Activated CD4-positive, alpha-beta T cell treated with anti-CD3 and anti-CD28 coated beads for 36 hours (primary cell): Measurements from ENCODE around the gene CCDC174. TPM values are rescaled to one million over a fixed set of nuclear protein-coding genes. Genes with fewer than 3 reads are reported as not detected.

Experiments
- ATAC-seq: fragments of 200-7000 bp; cut with Tn5 transposase; one replicate; pipeline ENCODE4 v1.10.0; 2021; ENCODE audit warnings: mild to moderate bottlenecking, moderate library complexity
- CTCF ChIA-PET: fragments of 350-600 bp; sonication (Branson Sonifier 250); formaldehyde crosslinking; loops from one replicate; lab custom pipeline; 2021; ENCODE audit warnings: antibody characterized with exemption; lab: Charles Lee
- POLR2A ChIA-PET: fragments of 350-600 bp; sonication (Branson Sonifier 250); formaldehyde crosslinking; loops from one replicate; lab custom pipeline; 2021; ENCODE audit warnings: antibody characterized with exemption, inconsistent platforms; lab: Charles Lee
- DNase-seq: peaks from one replicate; pipeline ENCODE4 v3.0.0-alpha.2; 2020
- H3K27ac Mint-ChIP-seq: one replicate; pipeline ENCODE4 v1.8.0; 2021; ENCODE audit warnings: mixed read lengths
- H3K27me3 Mint-ChIP-seq: one replicate; pipeline ENCODE4 v1.8.0; 2021; ENCODE audit warnings: mixed read lengths
- H3K36me3 Mint-ChIP-seq: one replicate; pipeline ENCODE4 v1.8.0; 2021; ENCODE audit warnings: low read depth, mixed read lengths
- H3K4me1 Mint-ChIP-seq: one replicate; pipeline ENCODE4 v1.8.0; 2021; ENCODE audit warnings: mixed read lengths
- H3K4me3 Mint-ChIP-seq: one replicate; pipeline ENCODE4 v1.8.0; 2021; ENCODE audit warnings: mild to moderate bottlenecking, moderate library complexity, mixed read lengths
- H3K9me3 Mint-ChIP-seq: one replicate; pipeline ENCODE4 v1.8.0; 2021; ENCODE audit warnings: low read depth, mixed read lengths
- intact Hi-C, 2 experiments: fragments of 100-400 bp; cut with DNase I in 1 of 2; cut with micrococcal nuclease in 1 of 2; formaldehyde crosslinking; loops; one replicate each; pipeline versions ENCODE4 v1.14.2 to v1.15.1; 2022 to 2024; cut with DNase I, micrococcal nuclease
- total RNA-seq, 2 experiments: library from RNA; stranded (reverse); gene quantifications; one replicate each; pipeline ENCODE4 v1.2.3, GENCODE V29; 2021

Gene CCDC174
- total RNA-seq, 2 experiments from 2014 or later = 16.2 to 18.2 TPM

DNA sequence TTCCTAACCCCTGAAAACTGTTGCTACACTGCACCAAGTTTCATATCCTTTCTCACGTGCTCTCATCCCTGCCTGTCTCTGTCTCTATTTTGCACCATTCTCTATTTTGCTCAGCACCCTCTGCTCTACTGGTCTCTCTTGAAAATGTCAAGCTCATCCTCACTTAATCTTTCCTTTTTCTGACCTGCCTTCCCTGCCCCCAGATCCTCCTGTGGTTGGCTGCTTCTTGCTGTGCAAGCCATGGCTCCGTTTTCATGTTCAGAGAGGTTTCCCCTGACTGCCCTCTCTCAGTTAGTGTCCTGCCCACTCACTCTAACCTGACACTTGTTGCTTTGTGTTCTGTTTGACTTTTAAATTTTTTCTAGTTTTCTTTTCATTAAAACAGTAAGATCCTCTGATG is 6.0 kb downstream of the CCDC174 start:
- Mint-ChIP-seq H3K36me3 (peaks cover 62% of the 10 kb centered on the region), H3K27me3 (no peaks in the 10 kb centered on the region), H3K4me3 (no peak overlapping the region), H3K27ac (peak overlapping the region; percentile 55), H3K9me3 (no peaks in the 10 kb centered on the region), H3K4me1 (peaks cover 39% of the 10 kb centered on the region)
- POLR2A ChIA-PET = no interaction called here
- DNase-seq = no peak
- CTCF ChIA-PET = no interaction called here
- no peak for ATAC-seq
- intact Hi-C loops = loop anchor here in 1 of 2 experiments (10.0 kb wide), 1 partner anchor 233 kb away; no protein-coding TSS in a partner anchor

DNA sequence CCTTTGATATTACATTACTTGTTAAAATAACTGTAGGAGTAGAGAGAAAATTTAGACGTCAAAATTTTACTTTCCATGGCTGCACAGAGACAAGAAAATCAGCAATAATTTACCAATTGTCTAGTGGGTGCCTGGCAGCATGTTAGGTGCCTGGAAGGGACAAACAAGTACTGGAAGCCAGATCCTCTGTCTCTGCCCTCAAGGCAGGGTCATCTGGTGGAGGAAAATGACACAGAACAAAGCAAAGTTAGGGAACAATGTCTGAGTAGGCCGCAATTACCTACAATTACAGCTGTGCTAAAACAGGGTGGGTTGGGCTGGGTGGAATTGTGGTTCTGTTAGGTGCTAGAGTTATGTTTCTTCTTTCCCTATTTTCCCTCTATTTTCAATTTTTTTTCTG is 7.4 kb downstream of the CCDC174 start:
- CTCF ChIA-PET = interaction anchor here (1.3 kb wide), 1 partner anchor 10 kb away, joined by 3 read pairs; no protein-coding TSS in a partner anchor
- peaks cover 26% of the 10 kb centered on the region for H3K4me1 Mint-ChIP-seq
- H3K27me3 Mint-ChIP-seq = no peaks in the 10 kb centered on the region
- POLR2A ChIA-PET = no interaction called here
- no peak overlapping the region for H3K4me3 Mint-ChIP-seq
- ATAC-seq (no peak), DNase-seq (no peak)
- intact Hi-C loops = loop anchor here in 1 of 2 experiments (10.0 kb wide), 1 partner anchor 234 kb away; no protein-coding TSS in a partner anchor
- no peaks in the 10 kb centered on the region for H3K9me3 Mint-ChIP-seq
- H3K27ac Mint-ChIP-seq = no peak overlapping the region
- H3K36me3 Mint-ChIP-seq = peaks cover 66% of the 10 kb centered on the region

GRCh38 chr3:14660942-14661341 is 9.4 kb downstream of the CCDC174 start:
- intact Hi-C loops = no loop called here
- H3K4me3 Mint-ChIP-seq = no peak overlapping the region
- no peaks in the 10 kb centered on the region for H3K27me3 Mint-ChIP-seq
- DNase-seq (no peak), ATAC-seq (peak; percentile 62)
- CTCF ChIA-PET = interaction anchor here (1.3 kb wide), 1 partner anchor 260 kb away, joined by 6 read pairs; no protein-coding TSS in a partner anchor
- no peaks in the 10 kb centered on the region for H3K9me3 Mint-ChIP-seq
- peaks cover 18% of the 10 kb centered on the region for H3K4me1 Mint-ChIP-seq
- H3K27ac Mint-ChIP-seq = peak overlapping the region; percentile 53
- peaks cover 64% of the 10 kb centered on the region for H3K36me3 Mint-ChIP-seq
- POLR2A ChIA-PET = interaction anchor here (0.9 kb wide), 1 partner anchor 9 kb away, joined by 3 read pairs; the partner anchor contains the start of gene CCDC174

- H3K9me3 Mint-ChIP-seq = no peaks in the 10 kb centered on the region
- intact Hi-C loops = no loop called here
- H3K27ac Mint-ChIP-seq = peak overlapping the region; percentile 60
- H3K36me3 Mint-ChIP-seq = peaks cover 60% of the 10 kb centered on the region
- no peaks in the 10 kb centered on the region for H3K27me3 Mint-ChIP-seq
- POLR2A ChIA-PET = no interaction called here
- DNase-seq = no peak
- no peak overlapping the region for H3K4me3 Mint-ChIP-seq
- CTCF ChIA-PET = interaction anchor here (0.6 kb wide), 1 partner anchor 1644 kb away, joined by 5 read pairs; no protein-coding TSS in a partner anchor
- peaks cover 8% of the 10 kb centered on the region for H3K4me1 Mint-ChIP-seq
- ATAC-seq = no peak
Observed at GRCh38 chr3:14663396-14664135, 12.0 kb downstream of the CCDC174 start.

- Mint-ChIP-seq H3K36me3 (peaks cover 58% of the 10 kb centered on the region), H3K4me3 (no peak overlapping the region), H3K9me3 (no peaks in the 10 kb centered on the region), H3K27ac (peak overlapping the region; percentile 21), H3K27me3 (no peaks in the 10 kb centered on the region), H3K4me1 (peaks cover 8% of the 10 kb centered on the region)
- ATAC-seq (no peak), DNase-seq (no peak)
- intact Hi-C loops = no loop called here
- ChIA-PET CTCF (interaction anchor here (0.6 kb wide), 1 partner anchor 1644 kb away, joined by 5 read pairs; no protein-coding TSS in a partner anchor), POLR2A (no interaction called here)
Observed at GRCh38 chr3:14664170-14664569, 12.6 kb downstream of the CCDC174 start.

DNA sequence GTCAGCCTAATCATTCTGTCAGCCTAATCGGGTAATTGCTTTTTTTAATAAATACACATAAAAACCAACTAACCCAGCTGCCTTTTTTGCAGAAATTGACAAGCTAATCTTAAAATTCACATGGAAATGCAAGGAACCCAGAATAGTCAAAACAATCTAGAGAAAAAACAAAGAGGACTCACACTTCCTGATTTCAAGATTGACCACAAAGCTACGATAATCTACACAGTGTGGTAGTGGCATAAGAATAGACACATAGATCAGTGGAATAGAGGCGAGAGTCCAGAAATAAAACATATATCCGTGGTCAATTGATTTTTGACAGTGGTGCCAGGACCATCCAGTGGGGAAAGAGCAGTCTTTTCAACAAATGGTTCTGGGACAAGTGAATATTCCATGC is 21.0 kb downstream of the CCDC174 start:
- Mint-ChIP-seq H3K36me3 (peaks cover 32% of the 10 kb centered on the region), H3K9me3 (no peaks in the 10 kb centered on the region), H3K4me1 (no peaks in the 10 kb centered on the region), H3K4me3 (no peak overlapping the region), H3K27me3 (no peaks in the 10 kb centered on the region), H3K27ac (no peak overlapping the region)
- ChIA-PET CTCF (interaction anchor here (0.6 to 4.2 kb wide), 3 partner anchors 238 to 1134 kb away, joined by 3 to 12 read pairs (median 4); no protein-coding TSS in a partner anchor), POLR2A (no interaction called here)
- no peak for DNase-seq
- no peak for ATAC-seq
- intact Hi-C loops = loop anchor here in 1 of 2 experiments (5.0 kb wide), 1 partner anchor 110 kb away; no protein-coding TSS in a partner anchor

DNA sequence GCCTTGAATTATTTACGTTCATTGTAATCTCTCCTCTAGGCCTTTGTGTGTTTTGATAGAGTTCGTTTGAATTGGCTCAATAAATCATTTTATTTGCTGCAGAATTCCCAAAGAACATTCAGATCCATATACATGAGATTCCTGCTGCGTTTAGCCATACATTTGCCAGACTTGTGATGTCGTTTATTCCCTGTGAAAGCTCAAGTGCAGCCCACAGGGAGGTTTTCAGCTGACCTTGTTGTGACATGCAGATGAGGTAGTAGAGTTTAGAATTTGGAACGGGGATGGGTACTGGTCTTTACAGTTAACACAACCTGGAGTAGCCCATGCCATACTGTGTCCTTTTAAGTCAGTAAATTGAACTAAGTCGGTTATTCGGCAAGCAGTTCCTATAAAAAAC is 23.3 kb downstream of the CCDC174 start, which contains the start of gene C3orf20:
C3orf20 (plus strand) TSS at position 301 of the 400 bp plus-strand sequence. CDS start 7,573 bp downstream, outside the sequence.
- Mint-ChIP-seq H3K27me3 (no peaks in the 10 kb centered on the region), H3K27ac (no peak within 1 kb of the TSS), H3K4me3 (no peak within 1 kb of the TSS), H3K4me1 (no peaks in the 10 kb centered on the region), H3K36me3 (peaks cover 20% of the 10 kb centered on the region), H3K9me3 (no peaks in the 10 kb centered on the region)
- POLR2A ChIA-PET = no interaction called here
- CTCF ChIA-PET = interaction anchor here (1.9 to 4.2 kb wide), 2 partner anchors 246 to 252 kb away, joined by 6 to 12 read pairs; no protein-coding TSS in a partner anchor
- ATAC-seq (no peak), DNase-seq (no peak)
- intact Hi-C loops = loop anchor here in 1 of 2 experiments (5.0 kb wide), 1 partner anchor 107 kb away; no protein-coding TSS in a partner anchor

- Mint-ChIP-seq H3K36me3 (peaks cover 15% of the 10 kb centered on the region), H3K9me3 (peaks cover 6% of the 10 kb centered on the region), H3K4me1 (no peaks in the 10 kb centered on the region), H3K4me3 (no peak overlapping the region), H3K27me3 (no peaks in the 10 kb centered on the region), H3K27ac (no peak overlapping the region)
- ChIA-PET POLR2A (no interaction called here), CTCF (no interaction called here)
- ATAC-seq (no peak), DNase-seq (no peak)
- intact Hi-C loops = no loop called here
Observed at GRCh38 chr3:14676881-14677280, 25.3 kb downstream of the CCDC174 start.

DNA sequence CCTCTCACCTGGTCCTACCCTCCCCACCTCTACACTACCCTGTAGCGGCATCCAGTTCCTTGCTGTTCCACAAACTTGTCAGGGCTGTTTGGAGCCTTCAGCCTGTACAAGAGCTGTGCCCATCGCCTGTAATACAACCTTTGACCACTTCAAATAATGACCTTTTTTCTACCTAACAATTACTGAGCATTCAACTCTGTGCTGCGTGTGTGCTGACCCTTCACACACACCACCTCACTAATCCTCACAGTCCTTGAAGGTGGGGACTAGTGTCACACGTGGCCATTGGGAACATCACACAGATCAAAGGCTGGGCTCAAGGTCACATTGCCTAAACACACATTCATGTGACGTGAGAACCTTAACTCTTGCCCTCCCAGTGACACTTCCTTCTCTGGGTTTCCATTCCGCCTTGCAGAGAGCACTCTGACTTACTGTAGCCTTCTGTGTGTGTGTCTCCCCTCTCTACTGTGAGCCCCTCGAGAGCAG is 26.5 kb downstream of the CCDC174 start:
- ATAC-seq (no peak), DNase-seq (no peak)
- H3K36me3 Mint-ChIP-seq = peaks cover 8% of the 10 kb centered on the region
- CTCF ChIA-PET = no interaction called here
- intact Hi-C loops = no loop called here
- H3K27ac Mint-ChIP-seq = no peak overlapping the region
- POLR2A ChIA-PET = no interaction called here
- peaks cover 6% of the 10 kb centered on the region for H3K9me3 Mint-ChIP-seq
- H3K4me3 Mint-ChIP-seq = no peak overlapping the region
- H3K4me1 Mint-ChIP-seq = no peaks in the 10 kb centered on the region
- no peaks in the 10 kb centered on the region for H3K27me3 Mint-ChIP-seq

DNA sequence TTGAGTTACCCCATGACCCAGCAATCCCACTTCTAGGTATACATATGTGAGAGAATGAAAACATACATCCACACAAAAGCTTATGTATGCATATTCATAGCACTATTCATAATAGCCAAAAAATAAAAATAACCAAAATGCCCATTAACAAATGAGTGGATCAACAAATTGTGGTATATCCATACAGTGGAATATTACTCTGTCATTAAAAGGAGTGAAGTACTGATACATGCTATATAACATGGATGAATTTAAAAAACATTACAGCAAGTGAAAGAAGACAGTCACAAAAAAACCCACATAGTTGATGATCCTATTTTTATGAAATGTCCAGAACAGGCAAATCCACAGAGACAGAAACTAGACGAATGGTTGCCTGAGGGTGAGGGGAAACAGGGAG is 28.6 kb downstream of the CCDC174 start:
- DNase-seq (no peak), ATAC-seq (no peak)
- peaks cover 3% of the 10 kb centered on the region for H3K36me3 Mint-ChIP-seq
- H3K27ac Mint-ChIP-seq = no peak overlapping the region
- no peaks in the 10 kb centered on the region for H3K4me1 Mint-ChIP-seq
- peaks cover 6% of the 10 kb centered on the region for H3K9me3 Mint-ChIP-seq
- CTCF ChIA-PET = interaction anchor here (0.6 kb wide), 1 partner anchor 17 kb away, joined by 3 read pairs; no protein-coding TSS in a partner anchor
- intact Hi-C loops = no loop called here
- H3K4me3 Mint-ChIP-seq = no peak overlapping the region
- H3K27me3 Mint-ChIP-seq = no peaks in the 10 kb centered on the region
- POLR2A ChIA-PET = no interaction called here

DNA sequence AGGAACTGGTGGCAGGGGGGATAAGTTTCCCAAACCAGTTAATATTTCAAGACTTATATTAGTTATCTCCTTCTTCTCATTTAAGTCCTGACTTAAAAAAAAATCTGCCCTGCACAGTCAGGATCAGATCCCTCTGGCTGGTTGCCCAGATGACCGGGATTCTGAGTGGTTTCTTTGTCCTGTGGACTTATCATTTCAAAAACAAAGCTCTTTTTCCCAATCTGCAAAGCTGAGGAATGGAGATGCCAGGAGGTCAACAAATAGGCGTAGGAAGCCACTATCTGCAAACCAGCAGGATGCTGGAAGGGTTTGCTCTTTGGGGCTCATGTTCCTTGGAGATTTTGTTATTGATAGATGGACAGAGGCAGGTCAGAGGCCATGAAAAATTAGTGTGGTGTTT is 29.2 kb downstream of the CCDC174 start:
- no peak overlapping the region for H3K27ac Mint-ChIP-seq
- peaks cover 3% of the 10 kb centered on the region for H3K36me3 Mint-ChIP-seq
- H3K4me3 Mint-ChIP-seq = no peak overlapping the region
- ATAC-seq (no peak), DNase-seq (no peak)
- H3K27me3 Mint-ChIP-seq = no peaks in the 10 kb centered on the region
- POLR2A ChIA-PET = no interaction called here
- H3K4me1 Mint-ChIP-seq = no peaks in the 10 kb centered on the region
- CTCF ChIA-PET = no interaction called here
- intact Hi-C loops = no loop called here
- H3K9me3 Mint-ChIP-seq = peaks cover 6% of the 10 kb centered on the region
